Measurements from ENCODE around the gene DNAJC30.

DNAJC30 gene

GRCh38 chr7:73707045-73707631 lies 23.9 kb upstream of the DNAJC30 start:
- no peak for DNase-seq

GRCh38 chr7:73706126-73707044 lies 23.1 kb upstream of the DNAJC30 start:
- peak; percentile 47 for DNase-seq

GRCh38 chr7:73705551-73705920 lies 22.3 kb upstream of the DNAJC30 start:
- DNase-seq, result no peak

GRCh38 chr7:73704640-73705550 lies 21.6 kb upstream of the DNAJC30 start:
- no peak for DNase-seq

- DNase-seq, result peak; percentile 27
These were observed 20.7 kb upstream of the DNAJC30 start for GRCh38 chr7:73703757-73704639.

GRCh38 chr7:73703225-73703624 lies 20.0 kb upstream of the DNAJC30 start:
- no peak for DNase-seq

- DNase-seq, result no peak
These were observed 19.4 kb upstream of the DNAJC30 start for GRCh38 chr7:73702665-73703064.

GRCh38 chr7:73702226-73702625 lies 19.0 kb upstream of the DNAJC30 start:
- DNase-seq, result no peak

GRCh38 chr7:73701357-73701995 lies 18.2 kb upstream of the DNAJC30 start:
- DNase-seq, result peak; percentile 53

GRCh38 chr7:73700581-73701134 lies 17.4 kb upstream of the DNAJC30 start:
- no peak for DNase-seq

- no peak for DNase-seq
These were observed 16.8 kb upstream of the DNAJC30 start for GRCh38 chr7:73700069-73700423.

- no peak for DNase-seq
These were observed 16.3 kb upstream of the DNAJC30 start for GRCh38 chr7:73699370-73700068.

GRCh38 chr7:73698410-73698809 lies 15.2 kb upstream of the DNAJC30 start:
- DNase-seq, result no peak

GRCh38 chr7:73696372-73696771 lies 13.1 kb upstream of the DNAJC30 start:
- no peak for DNase-seq

GRCh38 chr7:73690646-73691045 lies 7.4 kb upstream of the DNAJC30 start:
- DNase-seq, result no peak

- no peak for DNase-seq
These were observed 5.0 kb upstream of the DNAJC30 start for GRCh38 chr7:73688288-73688687.

- no peak for DNase-seq
These were observed 2.1 kb upstream of the DNAJC30 start for GRCh38 chr7:73685311-73685710.

- DNase-seq, result no peak
These were observed 788 bp upstream of the DNAJC30 start for GRCh38 chr7:73683788-73684693.

GRCh38 chr7:73682745-73683055 lies 553 bp downstream of the DNAJC30 start:
- no peak for DNase-seq

- DNase-seq, result no peak
These were observed 2.2 kb downstream of the DNAJC30 start for GRCh38 chr7:73681031-73681430.
